ENCODE results near the gene CAV1.

The CAV1 gene

DNA sequence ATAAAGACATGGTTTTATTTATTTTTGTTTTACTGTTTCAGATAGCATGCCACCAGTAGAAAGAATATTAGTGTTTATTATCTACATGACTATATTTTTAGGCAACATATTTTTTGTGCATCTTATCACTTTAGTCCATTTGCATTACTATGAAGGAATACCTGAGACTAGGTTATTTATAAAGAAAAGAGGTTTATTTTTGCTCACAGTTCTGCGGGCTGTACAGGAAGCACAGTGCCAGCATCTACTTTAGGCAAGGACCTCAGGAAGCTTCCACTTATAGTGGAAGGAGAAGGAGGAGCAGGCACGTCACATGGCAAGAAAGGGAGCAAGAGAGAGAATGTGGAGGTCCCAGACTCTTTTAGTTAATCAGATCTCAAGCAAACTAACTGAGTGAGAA lies 19.6 kb upstream of the CAV1 start:
- no peak for DNase-seq

DNA sequence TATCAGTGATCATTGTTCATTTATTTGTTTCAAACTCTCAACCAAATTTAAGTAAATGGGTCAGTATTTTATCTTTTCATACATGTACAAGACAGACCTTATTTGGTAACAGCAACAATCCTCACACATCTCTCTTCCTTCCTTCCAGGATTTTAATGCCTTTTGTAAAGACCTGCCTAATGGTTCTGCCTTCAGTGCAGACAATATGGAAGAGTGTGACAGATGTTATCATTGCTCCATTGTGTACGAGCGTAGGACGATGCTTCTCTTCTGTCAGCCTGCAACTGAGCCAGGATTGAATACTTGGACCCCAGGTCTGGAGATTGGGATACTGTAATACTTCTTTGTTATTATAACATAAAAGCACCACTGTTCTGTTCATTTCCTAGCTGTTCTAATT lies 19.0 kb upstream of the CAV1 start:
- no peak for DNase-seq

DNA sequence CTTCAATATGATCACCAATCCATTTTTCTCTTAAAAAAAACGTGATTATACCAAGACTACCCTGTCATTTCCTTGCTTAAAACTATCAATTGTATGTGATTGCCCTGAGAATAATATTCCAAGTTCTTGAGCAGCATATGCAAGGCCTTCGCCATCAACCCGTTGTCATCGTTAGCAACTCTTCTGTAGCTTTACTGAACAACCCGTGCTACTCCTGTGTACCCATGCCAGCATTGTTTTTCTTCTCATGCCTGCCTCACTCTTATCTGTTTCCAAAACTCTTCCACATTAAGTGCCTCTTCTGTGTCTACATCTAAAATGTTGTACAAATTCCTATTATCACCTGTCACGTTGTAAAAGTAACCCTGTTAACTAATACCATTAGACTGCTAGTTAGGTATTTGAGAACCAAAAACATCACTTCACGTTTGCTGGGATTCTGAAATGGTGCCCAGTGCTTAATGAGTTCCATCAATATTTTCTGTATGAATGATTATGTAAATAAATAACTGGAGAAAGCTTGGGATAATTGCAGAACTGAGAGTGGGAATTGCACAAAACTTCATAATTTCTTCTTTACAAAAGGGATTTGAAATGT lies 14.8 kb upstream of the CAV1 start:
- no peak for DNase-seq

DNA sequence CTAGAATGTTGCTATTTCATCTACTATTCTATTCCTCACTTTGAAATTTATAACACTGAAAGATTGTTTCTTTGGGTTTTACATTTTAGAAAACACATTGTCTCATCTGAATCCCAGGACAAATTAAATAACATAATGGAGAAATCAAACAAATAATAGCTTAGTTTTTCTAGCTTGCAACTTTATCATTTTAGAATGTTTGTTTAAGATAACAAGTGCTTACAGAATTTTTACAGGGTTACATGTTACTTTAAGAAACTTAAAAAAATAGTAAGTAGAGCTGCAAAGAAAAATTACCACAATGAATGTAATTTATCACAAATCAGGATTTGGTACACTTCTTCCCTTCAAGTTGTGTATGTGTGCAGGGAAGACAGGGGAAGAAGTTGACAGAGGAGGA lies 14.0 kb upstream of the CAV1 start:
- no peak for DNase-seq

DNA sequence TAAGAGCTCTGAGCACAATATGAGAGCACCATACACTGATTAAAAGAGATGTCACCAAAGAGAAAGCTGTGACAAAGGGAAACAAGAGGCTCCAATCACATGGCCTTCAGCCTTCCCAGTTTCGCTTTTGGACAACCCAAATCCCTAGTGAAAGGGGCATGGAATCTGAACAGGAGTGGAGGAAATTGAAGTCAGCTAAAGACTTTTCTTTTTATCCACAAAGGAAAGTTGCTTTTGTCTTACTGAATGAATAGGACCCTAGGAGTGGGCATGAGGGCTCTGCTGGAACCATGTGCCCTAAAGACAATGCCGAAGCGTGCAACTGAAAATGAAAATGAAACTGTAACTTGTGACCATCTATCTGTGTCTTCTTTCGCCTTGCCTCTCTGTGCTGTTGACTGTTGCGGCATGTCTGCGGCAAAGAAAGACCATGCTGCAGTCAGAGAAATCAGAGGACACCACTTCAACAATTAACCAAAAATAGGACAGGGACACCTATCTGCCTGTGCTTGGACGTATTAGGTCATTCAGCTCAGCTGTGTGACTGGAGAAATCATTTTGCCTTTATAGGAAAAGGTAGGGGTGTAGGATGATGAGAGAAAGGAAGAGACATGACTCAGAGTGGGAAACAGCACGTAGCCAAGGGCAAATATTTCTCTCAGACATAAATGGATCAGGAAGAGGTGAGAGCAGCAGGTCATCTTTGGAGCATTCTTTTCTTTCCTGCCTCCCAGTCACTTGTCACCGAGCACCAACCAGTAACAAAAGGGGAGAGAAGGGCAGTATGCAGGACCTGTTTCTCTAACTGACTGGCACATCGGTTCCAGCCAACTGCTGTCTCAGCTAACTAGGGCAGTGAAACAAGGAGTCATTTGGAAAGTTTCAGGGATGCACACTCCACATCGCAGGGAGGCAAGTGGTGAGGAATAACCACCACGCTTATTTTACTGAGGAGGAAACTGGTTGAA lies 13.0 kb upstream of the CAV1 start:
- no peak for DNase-seq

DNA sequence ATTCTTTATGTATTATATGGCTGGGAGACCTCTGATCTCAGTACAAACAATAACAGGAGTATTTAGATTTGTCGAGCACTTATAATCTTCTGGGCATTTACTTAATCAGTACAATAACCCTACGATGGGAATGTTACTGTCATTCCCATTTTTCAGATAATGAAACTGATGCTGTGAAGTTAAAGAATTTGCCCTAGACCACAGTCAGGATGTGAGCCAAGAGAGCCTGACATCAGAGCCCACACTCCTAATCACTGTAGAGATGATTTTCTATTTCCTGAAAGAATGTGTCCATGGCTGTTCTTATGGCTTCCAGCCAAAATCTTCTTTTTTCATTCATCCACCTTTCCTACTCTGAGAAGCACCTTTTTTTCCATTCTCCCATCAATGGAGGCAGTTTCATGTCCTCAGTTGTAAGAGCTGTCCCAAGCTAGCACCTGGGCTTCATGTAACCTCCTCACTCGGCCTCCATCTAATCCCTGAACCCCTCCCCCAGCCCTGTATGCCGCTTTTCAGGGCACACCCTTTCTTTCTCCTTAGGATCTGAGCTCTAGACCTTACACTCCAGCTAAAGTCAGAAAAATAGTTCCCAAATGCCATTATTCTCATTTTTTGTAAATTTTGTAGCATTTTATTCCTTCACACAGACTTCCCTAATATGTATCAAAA lies 12.2 kb upstream of the CAV1 start:
- DNase-seq: no peak

DNA sequence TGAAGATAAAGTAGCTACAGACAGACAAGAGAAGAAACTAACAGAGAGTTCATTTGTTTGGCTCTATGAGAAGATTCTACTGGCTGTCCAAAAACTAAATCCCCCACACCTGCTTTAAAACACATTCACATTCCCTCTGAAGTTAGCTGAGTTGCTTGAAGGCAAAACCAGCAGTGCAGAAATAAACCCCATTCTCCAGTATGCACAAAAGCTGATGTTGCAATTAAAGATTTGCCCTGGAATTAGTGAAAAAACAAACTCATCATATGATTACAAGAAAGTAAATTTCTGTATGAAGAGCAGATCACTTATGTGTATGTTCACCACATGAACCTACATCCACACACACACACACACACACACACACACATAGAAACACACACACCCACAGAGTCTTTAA lies 9.3 kb upstream of the CAV1 start:
- no peak for DNase-seq

DNA sequence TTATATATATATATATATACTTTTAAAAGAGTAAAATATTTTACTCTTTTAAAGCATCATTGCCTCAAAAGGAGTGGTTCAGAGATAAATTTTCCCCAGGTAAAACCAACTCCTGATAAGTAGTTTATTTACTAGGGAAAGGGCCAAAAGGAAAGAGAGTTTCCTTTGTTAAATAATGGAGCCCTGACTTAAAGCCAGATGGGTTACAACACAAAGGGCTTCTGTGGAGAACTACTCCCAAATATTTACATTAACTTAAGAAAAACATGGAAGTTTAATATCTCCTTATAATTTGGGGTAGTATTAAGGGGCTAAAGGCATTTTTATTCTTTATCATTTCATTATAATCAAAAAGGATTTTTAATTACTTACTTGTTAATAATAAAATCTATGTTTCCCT lies 8.5 kb upstream of the CAV1 start:
- DNase-seq: no peak

DNA sequence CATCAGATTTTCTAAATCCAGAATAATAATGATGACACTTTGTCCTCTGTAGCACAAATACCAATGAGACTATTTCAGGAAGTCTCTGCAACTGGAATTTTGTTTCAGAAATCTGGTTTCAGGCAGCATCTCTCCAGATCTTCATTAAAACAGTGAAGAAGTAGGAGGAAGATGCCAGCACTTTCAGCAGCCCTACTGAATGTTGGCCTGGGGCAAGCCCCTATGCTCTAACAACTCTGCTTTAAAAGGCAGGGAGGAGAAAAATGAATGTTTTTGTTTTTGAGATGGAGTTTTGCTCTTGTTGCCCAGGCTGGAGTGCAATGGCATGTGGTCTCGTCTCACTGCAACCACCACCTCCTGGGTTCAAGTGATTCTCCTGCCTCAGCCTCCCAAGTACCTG lies 7.2 kb upstream of the CAV1 start:
- DNase-seq: no peak

DNA sequence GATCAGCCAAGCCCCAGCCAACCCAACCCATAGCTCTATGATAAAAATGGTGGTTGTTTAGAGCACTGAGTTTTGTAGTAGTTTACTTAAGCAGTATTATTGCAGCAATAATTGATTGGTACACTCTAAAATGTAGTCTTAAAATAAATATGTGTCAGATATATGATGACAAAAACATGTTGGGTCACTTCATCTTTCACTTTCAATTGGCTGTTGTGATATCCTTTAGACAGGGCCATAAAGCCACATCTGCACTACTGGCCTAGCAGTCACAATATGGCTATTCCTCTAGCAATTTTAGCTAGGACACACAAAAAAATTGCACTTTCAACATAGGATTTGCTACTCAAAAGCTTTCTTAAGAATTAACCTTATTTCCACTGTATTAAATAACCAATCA lies 5.9 kb upstream of the CAV1 start:
- DNase-seq: no peak

DNA sequence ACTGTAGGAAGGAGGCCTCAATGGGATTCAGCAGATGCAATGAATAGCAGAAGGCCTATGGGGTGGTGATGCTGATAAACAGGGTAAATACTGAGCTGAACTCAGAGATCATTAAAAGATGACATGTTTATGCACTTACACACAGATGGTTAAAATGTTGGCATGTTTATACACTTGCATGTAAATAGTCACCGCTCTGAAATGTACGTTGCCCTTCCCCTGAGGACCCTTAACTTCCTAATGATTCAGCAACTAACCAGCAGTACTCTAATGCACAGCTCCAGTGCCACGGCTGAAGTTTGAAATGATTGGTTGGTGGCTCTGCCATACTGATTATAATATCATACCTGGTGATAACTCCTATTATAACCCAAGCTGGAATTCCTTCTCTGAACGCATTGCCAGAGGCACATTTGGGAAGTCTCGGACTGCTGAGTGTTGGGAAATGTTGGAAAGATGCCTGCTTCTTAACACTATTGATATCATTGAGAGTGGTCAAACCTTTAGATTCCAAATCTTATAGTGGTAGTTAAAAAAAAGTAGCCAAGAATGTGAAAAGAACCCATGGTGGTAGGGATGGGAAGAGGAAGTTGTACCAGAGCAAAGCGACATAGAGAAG lies 3.7 kb upstream of the CAV1 start:
- DNase-seq: no peak

DNA sequence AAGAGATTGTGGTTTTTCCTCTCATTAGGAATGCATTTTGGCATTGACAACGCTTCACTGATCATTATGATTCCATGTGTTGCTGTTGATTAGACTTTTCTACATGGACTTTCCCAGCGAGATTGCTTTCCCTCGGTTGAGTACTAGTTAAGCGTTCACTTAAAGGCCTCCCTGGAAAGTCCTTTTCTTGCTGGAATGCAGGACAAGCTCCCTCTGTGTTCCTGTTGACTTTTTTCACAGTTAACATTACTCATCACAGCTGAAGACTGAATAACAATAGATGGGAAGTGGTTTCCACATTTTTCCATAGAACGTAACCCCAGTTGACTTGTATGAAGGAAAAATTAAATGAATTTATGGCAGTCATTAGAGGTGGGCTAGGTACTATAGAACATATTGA lies 2.6 kb upstream of the CAV1 start:
- no peak for DNase-seq

DNA sequence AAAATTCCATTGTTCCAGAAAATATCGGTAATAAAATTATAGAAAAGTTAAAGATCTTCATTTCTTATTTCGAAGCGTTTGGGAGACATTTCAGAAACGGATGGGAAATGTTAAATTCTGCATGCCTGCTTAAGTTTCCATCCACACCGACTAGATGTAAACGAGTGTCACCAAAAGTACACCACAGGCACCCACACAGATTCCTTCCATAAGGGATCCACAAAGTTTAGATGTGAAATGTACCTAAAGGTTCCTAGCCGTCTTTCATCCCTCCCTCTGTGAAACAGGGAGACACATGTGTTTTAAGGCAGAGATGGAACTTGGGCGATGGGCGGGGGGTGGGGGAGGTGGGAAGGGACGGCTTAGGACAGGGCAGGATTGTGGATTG lies 621 bp upstream of the CAV1 start:
- DNase-seq: no peak

DNA sequence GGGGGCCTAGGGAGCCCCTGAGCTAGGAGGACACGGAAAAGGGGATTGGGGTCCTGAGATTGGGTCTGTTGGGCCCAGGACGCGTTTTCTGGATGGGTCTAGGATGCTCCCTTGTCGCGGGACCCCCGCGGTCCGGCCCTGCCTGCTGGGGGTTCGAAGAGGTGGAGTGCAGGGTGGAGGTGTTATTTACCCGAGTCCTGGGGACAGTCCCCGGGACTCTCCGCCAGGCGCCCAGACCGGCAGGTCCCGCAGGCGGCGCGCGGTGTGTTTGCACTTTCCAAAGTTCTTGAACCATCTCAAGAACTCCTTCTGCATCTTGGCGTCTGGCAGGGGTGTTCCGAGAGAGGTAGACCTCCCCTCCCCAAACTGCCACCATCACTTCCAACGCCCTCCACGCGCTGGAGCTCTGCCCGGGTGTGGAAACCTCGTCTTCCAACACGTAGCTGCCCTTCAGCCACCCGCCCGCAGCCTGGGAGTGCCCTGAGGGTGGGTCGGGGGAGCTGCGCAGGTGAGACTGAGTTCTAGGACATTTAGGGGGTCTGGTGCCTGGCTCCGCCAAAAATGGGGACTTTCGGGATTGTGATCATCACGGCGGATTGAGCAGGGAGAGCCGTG lies 569 bp downstream of the CAV1 start:
- peak in 1 of 4 experiments; percentile 14 for DNase-seq

DNA sequence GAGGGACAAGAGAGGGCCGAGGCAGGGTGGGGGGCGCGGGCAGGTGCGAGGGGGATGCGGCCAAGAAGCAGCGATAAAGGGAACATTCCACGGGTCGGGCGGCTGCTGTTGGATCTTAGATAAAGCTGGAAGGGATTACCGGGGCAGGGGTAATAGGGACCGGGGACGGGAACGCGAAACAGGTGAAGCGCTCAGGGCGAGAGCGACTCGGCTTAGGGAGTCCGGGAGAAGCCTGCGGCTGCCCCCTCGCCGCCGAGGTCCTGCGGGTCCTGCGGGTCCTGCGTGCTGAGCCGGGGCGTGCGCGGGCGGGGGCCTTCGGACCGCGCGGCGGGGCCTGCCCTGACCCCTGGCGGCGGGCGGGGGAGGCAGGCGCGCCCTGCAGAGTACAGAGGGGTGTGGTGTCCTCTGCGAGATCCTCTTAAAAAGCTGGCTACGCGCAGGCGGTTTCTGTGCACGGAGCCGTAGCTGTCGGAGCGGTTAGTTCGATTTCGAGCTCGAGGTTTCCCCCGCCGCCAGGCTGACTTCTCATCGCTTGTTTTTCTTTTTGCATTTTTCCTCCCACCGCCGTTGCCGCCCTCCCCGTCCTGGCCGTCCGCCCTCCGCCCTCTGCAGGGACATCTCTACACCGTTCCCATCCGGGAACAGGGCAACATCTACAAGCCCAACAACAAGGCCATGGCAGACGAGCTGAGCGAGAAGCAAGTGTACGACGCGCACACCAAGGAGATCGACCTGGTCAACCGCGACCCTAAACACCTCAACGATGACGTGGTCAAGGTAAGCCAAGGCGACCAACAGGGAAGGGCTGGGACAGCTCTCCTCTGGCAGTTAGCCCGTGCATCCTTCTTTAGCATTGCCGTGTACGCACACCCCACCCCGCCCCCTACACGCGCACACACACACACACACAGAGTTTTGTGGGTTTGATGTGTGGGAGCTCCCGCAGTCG lies 1.4 kb downstream of the CAV1 start:
- DNase-seq: peak in 3 of 4 experiments; percentile 13 to 42 (median 21)

DNA sequence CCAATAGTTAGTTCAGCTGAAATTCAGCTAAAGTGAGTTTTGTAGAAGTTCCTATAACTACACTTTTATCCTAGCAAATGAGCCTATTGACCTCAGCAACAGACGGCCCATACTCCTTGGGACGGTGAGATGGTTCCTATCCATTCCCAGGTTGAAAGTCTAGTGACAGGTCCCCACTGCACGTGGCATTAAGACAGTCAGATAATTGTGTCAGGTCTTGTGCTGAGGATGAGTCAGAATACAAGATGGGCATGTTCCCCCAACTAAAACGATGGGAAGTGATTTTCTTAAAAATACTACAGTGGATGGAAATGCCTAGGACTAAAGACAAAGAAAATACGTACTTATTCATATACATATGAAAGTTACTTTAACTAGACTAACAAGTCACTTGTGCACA lies 2.1 kb downstream of the CAV1 start:
- no peak for DNase-seq

DNA sequence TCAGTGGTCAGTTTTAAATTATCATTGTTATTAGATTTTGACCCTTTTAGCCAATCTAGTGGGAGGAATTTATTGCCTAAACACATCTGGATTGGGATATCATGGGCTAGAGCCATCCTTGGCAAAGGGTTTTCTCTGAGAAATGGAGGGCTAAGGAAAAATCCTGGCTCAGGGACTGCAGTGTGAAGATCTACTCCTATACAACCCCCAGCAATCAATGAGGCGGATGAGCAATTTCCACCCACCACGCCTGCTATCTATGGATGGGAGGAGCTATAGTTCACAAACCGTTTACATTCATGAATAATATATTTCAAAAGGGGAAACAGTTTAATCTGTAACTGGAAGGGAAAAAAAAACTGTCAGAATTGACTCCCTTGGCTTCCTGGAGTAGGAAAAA lies 2.7 kb downstream of the CAV1 start:
- DNase-seq: no peak

DNA sequence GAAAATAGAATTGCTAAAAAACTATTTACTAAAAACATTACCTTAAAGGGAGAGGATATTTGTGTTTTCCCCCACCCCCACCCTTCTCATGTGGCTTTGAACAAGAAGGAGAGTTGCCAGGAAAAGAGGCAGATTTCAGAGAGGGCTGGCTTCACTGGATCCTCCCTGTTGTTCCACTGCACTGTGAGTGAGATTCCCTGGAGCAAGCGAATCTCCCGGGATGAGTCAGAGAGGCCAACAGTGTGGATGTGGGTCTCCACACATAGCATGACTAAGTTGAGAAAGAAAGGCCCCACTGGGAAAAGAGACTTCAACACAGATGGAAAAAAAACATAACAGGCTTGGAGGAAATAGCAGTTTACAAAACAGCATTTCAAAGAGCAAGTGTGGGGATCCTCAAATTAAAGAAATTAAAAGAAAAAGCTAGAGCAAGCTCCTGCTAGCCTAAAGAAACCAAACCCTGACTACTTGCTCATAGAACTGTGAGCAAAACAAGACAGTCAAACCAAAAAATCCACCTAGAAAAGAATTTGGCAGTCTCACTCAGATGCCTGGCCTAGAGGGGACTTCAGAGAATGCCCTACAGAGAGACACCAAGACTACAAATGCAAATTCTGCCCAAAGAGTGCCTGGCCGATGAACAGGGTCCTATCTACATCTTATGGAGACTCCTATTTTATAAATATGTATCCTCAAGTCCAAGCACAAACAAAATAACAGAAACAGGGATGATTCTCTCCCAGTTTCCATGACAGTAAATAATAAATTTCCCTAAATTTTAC lies 3.4 kb downstream of the CAV1 start:
- no peak for DNase-seq

DNA sequence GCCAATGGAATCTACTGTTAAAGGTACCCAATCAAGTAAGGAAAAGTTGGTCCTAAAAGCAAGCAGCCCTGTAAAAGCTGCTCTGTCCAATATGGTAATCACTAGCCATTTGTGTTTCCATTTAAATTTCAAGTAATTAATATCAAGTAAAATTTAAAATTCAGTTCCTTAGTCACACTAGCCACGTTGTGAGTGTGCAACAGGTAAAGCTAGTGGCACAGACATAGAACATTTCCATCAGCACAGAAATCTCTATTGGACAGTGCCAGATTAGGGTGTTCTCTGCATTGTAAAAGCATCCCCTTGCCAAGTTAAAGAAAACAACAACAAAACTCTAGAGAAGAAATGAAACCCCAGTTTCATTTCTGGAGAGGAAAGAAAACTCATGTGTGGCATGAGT lies 4.4 kb downstream of the CAV1 start:
- DNase-seq: no peak

DNA sequence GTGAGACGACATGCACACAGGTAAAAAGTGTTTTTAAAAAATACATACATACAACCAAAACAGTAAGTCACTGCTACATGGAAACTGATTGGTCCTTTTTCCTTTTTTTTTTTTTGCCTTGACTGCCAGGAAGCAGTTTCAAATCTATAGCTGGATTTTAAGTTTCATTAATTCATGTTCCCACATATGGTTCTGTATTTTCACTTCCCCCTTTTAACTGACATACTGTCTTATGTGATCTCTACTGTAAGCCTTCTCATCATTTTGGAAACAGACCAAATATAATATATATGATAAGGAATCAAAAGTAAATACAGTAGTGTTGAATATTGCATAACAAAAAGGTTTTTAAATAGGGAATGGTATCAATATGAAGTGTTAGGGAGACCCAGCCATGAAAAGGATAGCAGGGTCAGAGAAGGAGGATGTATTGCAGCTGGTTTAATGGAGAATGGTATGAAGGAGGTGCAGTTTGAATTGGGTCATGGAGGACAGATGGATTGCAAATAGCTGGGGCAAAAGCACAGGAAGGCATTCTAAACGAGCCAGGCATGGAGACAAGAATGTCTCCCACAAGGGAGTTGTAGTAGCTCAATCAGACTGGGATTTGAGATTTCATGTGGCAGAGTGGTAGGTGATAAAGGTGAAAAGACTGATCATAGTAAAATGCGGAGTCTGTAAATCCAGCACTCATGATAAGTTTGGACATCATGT lies 5.4 kb downstream of the CAV1 start:
- no peak for DNase-seq
